GM12878 (cell line): Measurements from ENCODE around the gene MMP14. TPM values are rescaled to one million over a fixed set of nuclear protein-coding genes. Genes with fewer than 3 reads are reported as not detected.

ENCODE experiments used
- ATF7 ChIP-seq: fragments of 450-650 bp; IDR thresholded peaks from 2 replicates; pipeline ENCODE4 v1.6.1; 2016; ENCODE audit warnings: low read depth, mild to moderate bottlenecking
- CREB1 ChIP-seq: IDR thresholded peaks from 2 replicates; pipeline ENCODE4 v1.6.1; 2012; ENCODE audit warnings: low read depth, mild to moderate bottlenecking, inconsistent platforms
- EGR1 ChIP-seq, 2 experiments: IDR thresholded peaks; 1 replicate in 1 of 2; 2 replicates in 1 of 2; pipeline ENCODE4 v1.6.1; 2011 to 2012; ENCODE audit warnings: low read depth in 2 of 2, low read length in 2 of 2, borderline replicate concordance in 1 of 2, mild to moderate bottlenecking in 1 of 2, moderate library complexity in 1 of 2
- FOXK2 ChIP-seq: fragments of 450-650 bp; IDR thresholded peaks from 2 replicates; pipeline ENCODE4 v1.6.1; 2017; ENCODE audit warnings: mild to moderate bottlenecking, moderate library complexity
- HCFC1 ChIP-seq: fragments of 150-350 bp; IDR thresholded peaks from 2 replicates; pipeline ENCODE4 v1.6.1; 2014; ENCODE audit warnings: low read length
- JUNB ChIP-seq: IDR thresholded peaks from 2 replicates; pipeline ENCODE4 v1.6.1; 2016; ENCODE audit warnings: antibody characterized with exemption, mild to moderate bottlenecking
- NR2F1 ChIP-seq: fragments of 450-650 bp; conservative IDR thresholded peaks from 2 replicates; pipeline ENCODE4 v1.6.1; 2017; ENCODE audit warnings: mild to moderate bottlenecking
- PAX5 ChIP-seq: IDR thresholded peaks from 2 replicates; pipeline ENCODE4 v1.6.1; 2011; ENCODE audit warnings: low read depth, low read length, borderline replicate concordance
- PBX3 ChIP-seq: IDR thresholded peaks from 2 replicates; pipeline ENCODE4 v1.6.1; 2011; ENCODE audit warnings: mild to moderate bottlenecking, low read depth, low read length, moderate library complexity; ENCODE audit not compliant: insufficient replicate concordance
- PKNOX1 ChIP-seq: fragments of 450-650 bp; IDR thresholded peaks from 2 replicates; pipeline ENCODE4 v1.6.1; 2016; ENCODE audit warnings: mild to moderate bottlenecking
- POLR2AphosphoS2 ChIP-seq: IDR thresholded peaks from 2 replicates; pipeline ENCODE4 v1.6.1; 2011; ENCODE audit warnings: low read depth, mild to moderate bottlenecking, low read length, improper control_type of control experiment, moderate library complexity
- POLR2AphosphoS5 ChIP-seq: IDR thresholded peaks from 2 replicates; pipeline ENCODE4 v1.6.1; 2011; ENCODE audit warnings: mild to moderate bottlenecking, low read length, inconsistent platforms
- SMAD1 ChIP-seq: fragments of 450-650 bp; IDR thresholded peaks from 2 replicates; pipeline ENCODE4 v1.6.1; 2018; ENCODE audit warnings: mild to moderate bottlenecking, low read depth; ENCODE audit not compliant: partially characterized antibody
- SMAD5 ChIP-seq: IDR thresholded peaks from 2 replicates; pipeline ENCODE4 v1.6.1; 2016; ENCODE audit warnings: antibody characterized with exemption, low read depth
- TAF1 ChIP-seq: IDR thresholded peaks from 2 replicates; pipeline ENCODE4 v1.6.1; 2011; ENCODE audit warnings: mild to moderate bottlenecking, low read depth, low read length, borderline replicate concordance
- ZBTB11 ChIP-seq: fragments of 450-650 bp; formaldehyde crosslinking; IDR thresholded peaks from 2 replicates; pipeline ENCODE4 v1.5.0; 2022; ENCODE audit warnings: mild to moderate bottlenecking, missing genetic modification characterization
- ZNF687 ChIP-seq: fragments of 450-650 bp; IDR thresholded peaks from 2 replicates; pipeline ENCODE4 v1.6.1; 2017; ENCODE audit warnings: mild to moderate bottlenecking, moderate library complexity
- polyA plus RNA-seq, 11 experiments: library from polyadenylated mRNA; depleted of rRNA in 4 of 11; unstranded in 6 of 11; stranded (reverse) in 5 of 11; fragments of >200 nt; fragmentation: Nextera tagmentation in 4 of 11; fragmentation: Illumina TruSeq in 1 of 11; extraction: Ambion mirVana in 4 of 11; extraction: Trizol in 1 of 11; gene quantifications; 1 replicate in 1 of 11; 2 replicates in 10 of 11; pipeline versions ENCODE4 v1.2.1 to v1.2.3, GENCODE V29; 2011 to 2016; ENCODE audit warnings: inconsistent platforms in 2 of 11, missing spikeins in 2 of 11, low read depth in 1 of 11
- total RNA-seq, 4 experiments: library from RNA; depleted of rRNA in 3 of 4; stranded (reverse); fragments of >200 nt in 3 of 4; fragmentation: Illumina TruSeq in 1 of 4; extraction: Trizol in 1 of 4; gene quantifications; 2 replicates each; pipeline versions ENCODE4 v1.2.1 to v1.2.3, GENCODE V29; 2013 to 2021

MMP14 gene
- total and polyA plus RNA-seq, 10 of the 15 experiments (the other 5 are each of a cell fraction or from before 2014, with no cell fraction given) = 0.31 to 1.9 (median 0.70) TPM; not detected in 2

- no peak for TF ChIP-seq ZBTB11 (CRISPR knock-in tag)
- TF ChIP-seq CREB1 = peak; percentile 64; the same call in 1 of the 2 replicates
- TF ChIP-seq TAF1 = peak; percentile 59; the same call in 1 of the 2 replicates
- TF ChIP-seq ZNF687 = peak; percentile 27; the same call in 1 of the 2 replicates
- no peak; the same call in 1 of the 2 replicates for TF ChIP-seq JUNB
- peak; percentile 98 for TF ChIP-seq PKNOX1
- peak; percentile 94 for TF ChIP-seq PBX3
- TF ChIP-seq HCFC1 = no peak
- peak in 1 of 2 experiments; percentile 60; a peak in 1 of 3 replicates for TF ChIP-seq EGR1 (IDR thresholded peaks at IDR 0.05; ENCODE audit: borderline replicate concordance in 1 of 2, low read depth in 2 of 2, low read length in 2 of 2)
- peak; percentile 58 for TF ChIP-seq SMAD1
- peak; percentile 84 for TF ChIP-seq POLR2AphosphoS2
- peak; percentile 64; the same call in 1 of the 2 replicates for TF ChIP-seq ATF7
- no peak; the same call in 1 of the 2 replicates for TF ChIP-seq SMAD5
- peak; percentile 90 for TF ChIP-seq POLR2AphosphoS5
- TF ChIP-seq NR2F1 = peak; percentile 83
- peak; percentile 93 for TF ChIP-seq PAX5
- peak; percentile 60; the same call in 1 of the 2 replicates for TF ChIP-seq FOXK2
These were observed 35.0 kb downstream of the MMP14 start, which contains the start of gene LRP10 (continued) for GRCh38 chr14:22871224-22872032.
